Thyroid gland (tissue), 4 donors: ENCODE results near the gene TCL1A. TPM values are rescaled to one million over a fixed set of nuclear protein-coding genes. Genes with fewer than 3 reads are reported as not detected.

Experiments
- DNase-seq, 2 donors: peaks; one replicate each; pipeline ENCODE4 v3.0.0-alpha.2; 2019
- H3K27ac ChIP-seq, 3 donors: fragments of 200-600 bp; sonication (generic); 1 replicate in 2 of 3; 2 replicates in 1 of 3; pipeline ENCODE4 v1.5.1; 2016 to 2019; ENCODE audit warnings: mild to moderate bottlenecking in 1 of 3, moderate library complexity in 1 of 3
- H3K27me3 ChIP-seq: fragments of 200-600 bp; sonication (generic); one replicate; pipeline ENCODE4 v1.5.1; 2019
- H3K36me3 ChIP-seq, 2 donors: fragments of 200-600 bp; sonication (generic); one replicate each; pipeline ENCODE4 v1.5.1; 2016 to 2019
- H3K4me1 ChIP-seq, 2 donors: fragments of 200-600 bp; sonication (generic); one replicate each; pipeline ENCODE4 v1.5.1; 2017 to 2019
- H3K4me3 ChIP-seq, 3 donors: fragments of 200-600 bp; sonication (generic); replicated peaks in 1 of 3; 1 replicate in 2 of 3; 2 replicates in 1 of 3; pipeline ENCODE4 v1.5.1; 2016; ENCODE audit warnings: mild to moderate bottlenecking in 1 of 3
- H3K9me3 ChIP-seq: fragments of 200-600 bp; sonication (generic); one replicate; pipeline ENCODE4 v1.5.1; 2017
- CTCF ChIP-seq, 6 experiments: fragments of 200-600 bp in 3 of 6; fragments of 450-650 bp in 3 of 6; sonication (generic) in 3 of 6; IDR thresholded peaks; one replicate each; pipeline ENCODE4 v1.5.1; 2016 to 2019; ENCODE audit warnings: antibody characterized with exemption in 6 of 6, mild to moderate bottlenecking in 2 of 6, inconsistent platforms in 1 of 6, moderate library complexity in 1 of 6
- POLR2A ChIP-seq, 2 donors: fragments of 450-650 bp; IDR thresholded peaks; one replicate each; pipeline ENCODE4 v1.6.1; 2017; ENCODE audit warnings: antibody characterized with exemption in 2 of 2, mild to moderate bottlenecking in 2 of 2, moderate library complexity in 1 of 2
- WGBS, 2 donors: methylation state at CpG; one replicate each; pipeline ENCODE4 v1.1.5; 2017; 5-methylcytosine and 5-hydroxymethylcytosine counted together
- intact Hi-C: fragments of 100-400 bp; cut with DNase I; formaldehyde crosslinking; loops from one replicate; pipeline ENCODE4 v1.15.1; 2023
- total RNA-seq, 4 donors: library from RNA; depleted of rRNA; stranded (reverse); fragments of >200 nt; gene quantifications; one replicate each; pipeline ENCODE4 v1.2.3, GENCODE V29; 2016

The TCL1A gene
- total RNA-seq, 4 donors from 2014 or later = not detected

- H3K27ac ChIP-seq = no peak overlapping the region
- H3K4me1 ChIP-seq = no peaks in the 10 kb centered on the region
- H3K36me3 ChIP-seq = no peaks in the 10 kb centered on the region
- no peak for DNase-seq
- no peaks in the 10 kb centered on the region for H3K9me3 ChIP-seq
- TF ChIP-seq CTCF (IDR thresholded peaks at IDR 0.05) (no peak), POLR2A (IDR thresholded peaks at IDR 0.05) (no peak)
- H3K4me3 ChIP-seq = no peak overlapping the region
- no peaks in the 10 kb centered on the region for H3K27me3 ChIP-seq
- intact Hi-C loops = no loop called here
- WGBS, 2 donors = 61 to 64% methylated on average over 5 of the region's 5 CpGs
Measured at GRCh38 chr14:95699412-95699811, 14.5 kb downstream of the TCL1A start.

- Histone ChIP-seq H3K36me3 (no peaks in the 10 kb centered on the region), H3K4me3 (no peak overlapping the region), H3K4me1 (no peaks in the 10 kb centered on the region), H3K9me3 (no peaks in the 10 kb centered on the region), H3K27ac (no peak overlapping the region), H3K27me3 (no peaks in the 10 kb centered on the region)
- no peak for DNase-seq
- intact Hi-C loops = no loop called here
- TF ChIP-seq POLR2A (IDR thresholded peaks at IDR 0.05) = no peak
- TF ChIP-seq CTCF (IDR thresholded peaks at IDR 0.05) = no peak
Measured at GRCh38 chr14:95698287-95698686, 15.6 kb downstream of the TCL1A start.

GRCh38 chr14:95697764-95698163 lies 16.2 kb downstream of the TCL1A start:
- intact Hi-C loops = no loop called here
- 36 to 40% methylated on average over 7 of the region's 7 CpGs for WGBS, 2 donors
- Histone ChIP-seq H3K27me3 (no peaks in the 10 kb centered on the region), H3K4me1 (no peaks in the 10 kb centered on the region), H3K9me3 (no peaks in the 10 kb centered on the region), H3K36me3 (no peaks in the 10 kb centered on the region), H3K4me3 (no peak overlapping the region), H3K27ac (no peak overlapping the region)
- TF ChIP-seq POLR2A (IDR thresholded peaks at IDR 0.05) = no peak
- no peak for TF ChIP-seq CTCF (IDR thresholded peaks at IDR 0.05)
- no peak for DNase-seq

- no peak for DNase-seq
- intact Hi-C loops = no loop called here
- no peaks in the 10 kb centered on the region for H3K36me3 ChIP-seq
- no peak overlapping the region for H3K4me3 ChIP-seq
- H3K27me3 ChIP-seq = no peaks in the 10 kb centered on the region
- 72 to 73% methylated on average over 15 of the region's 15 CpGs for WGBS, 2 donors
- H3K4me1 ChIP-seq = no peaks in the 10 kb centered on the region
- H3K27ac ChIP-seq = no peak overlapping the region
- H3K9me3 ChIP-seq = no peaks in the 10 kb centered on the region
- TF ChIP-seq POLR2A (IDR thresholded peaks at IDR 0.05) = no peak
- TF ChIP-seq CTCF (IDR thresholded peaks at IDR 0.05) = no peak
Measured at GRCh38 chr14:95696741-95697140, 17.2 kb downstream of the TCL1A start.

GRCh38 chr14:95695913-95696312 lies 18.0 kb downstream of the TCL1A start:
- Histone ChIP-seq H3K27ac (no peak overlapping the region), H3K4me1 (no peaks in the 10 kb centered on the region), H3K9me3 (no peaks in the 10 kb centered on the region), H3K27me3 (no peaks in the 10 kb centered on the region), H3K4me3 (no peak overlapping the region), H3K36me3 (no peaks in the 10 kb centered on the region)
- WGBS, 2 donors = 76 to 78% methylated on average over 5 of the region's 5 CpGs
- DNase-seq = no peak
- intact Hi-C loops = no loop called here
- TF ChIP-seq POLR2A (IDR thresholded peaks at IDR 0.05) (no peak), CTCF (IDR thresholded peaks at IDR 0.05) (no peak)
